GM12878 (cell line): ENCODE results near the gene IQGAP2. TPM values are rescaled to one million over a fixed set of nuclear protein-coding genes. Genes with fewer than 3 reads are reported as not detected.

Experiments
- ATF3 ChIP-seq: IDR thresholded peaks from 2 replicates; pipeline ENCODE4 v1.6.1; 2011; ENCODE audit warnings: low read depth, mild to moderate bottlenecking, low read length, moderate library complexity, borderline replicate concordance; ENCODE audit errors: extremely low read depth
- ATF7 ChIP-seq: fragments of 450-650 bp; IDR thresholded peaks from 2 replicates; pipeline ENCODE4 v1.6.1; 2016; ENCODE audit warnings: low read depth, mild to moderate bottlenecking
- BACH1 ChIP-seq: fragments of 450-650 bp; IDR thresholded peaks from 2 replicates; pipeline ENCODE4 v1.6.1; 2017; ENCODE audit warnings: mild to moderate bottlenecking, borderline replicate concordance
- BCL11A ChIP-seq: IDR thresholded peaks from 2 replicates; pipeline ENCODE4 v1.6.1; 2011; ENCODE audit warnings: low read depth, low read length
- EED ChIP-seq: sonication (generic); IDR thresholded peaks from 2 replicates; pipeline ENCODE4 v1.6.1; 2016; ENCODE audit warnings: antibody characterized with exemption, low read depth
- ETV6 ChIP-seq, 2 experiments: fragments of 450-650 bp in 1 of 2; IDR thresholded peaks in 1 of 2; conservative IDR thresholded peaks in 1 of 2; 2 replicates each; pipeline ENCODE4 v1.6.1; 2014; ENCODE audit warnings: antibody characterized with exemption in 1 of 2, borderline replicate concordance in 1 of 2, low read depth in 1 of 2, mild to moderate bottlenecking in 1 of 2, moderate library complexity in 1 of 2
- IKZF1 ChIP-seq: fragments of 450-650 bp; conservative IDR thresholded peaks from 2 replicates; pipeline ENCODE4 v1.6.1; 2017; ENCODE audit warnings: antibody characterized with exemption, mild to moderate bottlenecking
- MLLT1 ChIP-seq: fragments of 450-650 bp; IDR thresholded peaks from 2 replicates; pipeline ENCODE4 v1.6.1; 2016; ENCODE audit warnings: mild to moderate bottlenecking
- NFYB ChIP-seq: IDR thresholded peaks from 2 replicates; pipeline ENCODE4 v1.6.1; 2011; ENCODE audit warnings: low read depth, mild to moderate bottlenecking, low read length, improper control_type of control experiment, moderate library complexity; ENCODE audit not compliant: insufficient read depth
- NKRF ChIP-seq: fragments of 450-650 bp; conservative IDR thresholded peaks from 2 replicates; pipeline ENCODE4 v1.6.1; 2017; ENCODE audit warnings: mild to moderate bottlenecking, moderate library complexity
- NRF1 ChIP-seq: conservative IDR thresholded peaks from 2 replicates; pipeline ENCODE4 v1.6.1; 2011; ENCODE audit warnings: mild to moderate bottlenecking, low read depth, low read length, improper control_type of control experiment
- PKNOX1 ChIP-seq: fragments of 450-650 bp; IDR thresholded peaks from 2 replicates; pipeline ENCODE4 v1.6.1; 2016; ENCODE audit warnings: mild to moderate bottlenecking
- RAD21 ChIP-seq: IDR thresholded peaks from 2 replicates; pipeline ENCODE4 v1.6.1; 2011; ENCODE audit warnings: mild to moderate bottlenecking, low read depth, low read length, moderate library complexity; ENCODE audit not compliant: insufficient read depth
- RELB ChIP-seq: fragments of 450-650 bp; IDR thresholded peaks from 2 replicates; pipeline ENCODE4 v1.6.1; 2017; ENCODE audit warnings: low read depth, mild to moderate bottlenecking, moderate library complexity
- REST ChIP-seq: IDR thresholded peaks from 2 replicates; pipeline ENCODE4 v1.6.1; 2012; ENCODE audit warnings: mild to moderate bottlenecking, low read depth, low read length
- SPI1 ChIP-seq: IDR thresholded peaks from 2 replicates; pipeline ENCODE4 v1.6.1; 2011; ENCODE audit warnings: low read depth, mild to moderate bottlenecking, low read length, moderate library complexity, borderline replicate concordance; ENCODE audit not compliant: insufficient read depth
- SRF ChIP-seq, 2 experiments: IDR thresholded peaks; 2 replicates each; pipeline ENCODE4 v1.6.1; 2011; ENCODE audit warnings: low read depth in 2 of 2, low read length in 2 of 2, mild to moderate bottlenecking in 1 of 2, moderate library complexity in 1 of 2
- ZNF24 ChIP-seq: fragments of 450-650 bp; IDR thresholded peaks from 2 replicates; pipeline ENCODE4 v1.6.1; 2017; ENCODE audit warnings: antibody characterized with exemption, mild to moderate bottlenecking
- polyA plus RNA-seq, 11 experiments: library from polyadenylated mRNA; depleted of rRNA in 4 of 11; unstranded in 6 of 11; stranded (reverse) in 5 of 11; fragments of >200 nt; fragmentation: Nextera tagmentation in 4 of 11; fragmentation: Illumina TruSeq in 1 of 11; extraction: Ambion mirVana in 4 of 11; extraction: Trizol in 1 of 11; gene quantifications; 1 replicate in 1 of 11; 2 replicates in 10 of 11; pipeline versions ENCODE4 v1.2.1 to v1.2.3, GENCODE V29; 2011 to 2016; ENCODE audit warnings: inconsistent platforms in 2 of 11, missing spikeins in 2 of 11, low read depth in 1 of 11
- total RNA-seq, 4 experiments: library from RNA; depleted of rRNA in 3 of 4; stranded (reverse); fragments of >200 nt in 3 of 4; fragmentation: Illumina TruSeq in 1 of 4; extraction: Trizol in 1 of 4; gene quantifications; 2 replicates each; pipeline versions ENCODE4 v1.2.1 to v1.2.3, GENCODE V29; 2013 to 2021

The IQGAP2 gene
- total and polyA plus RNA-seq, 10 of the 15 experiments (the other 5 are each of a cell fraction or from before 2014, with no cell fraction given): 14.5 to 41.4 (median 21.8) TPM

GRCh38 chr5:76556511-76557221 lies 153.6 kb downstream of the IQGAP2 start (continued):
- TF ChIP-seq MLLT1 (0 out of 2 replicates have a peak, but pooled peaks have one; percentile 40), NRF1 (no peak), NKRF (no peak), BACH1 (no peak), ZNF24 (peak; percentile 95), ATF3 (no peak), IKZF1 (peak; percentile 62), BCL11A (peak; percentile 42; the same call in 1 of the 2 replicates), EED (peak; percentile 81), SRF (IDR thresholded peaks at IDR 0.05; ENCODE audit: low read depth in 2 of 2, low read length in 2 of 2) (no peak), ATF7 (peak; percentile 96), ETV6 (conservative IDR thresholded peaks at IDR 0.05 in 1 of 2, IDR thresholded peaks at IDR 0.05 in 1 of 2; ENCODE audit: borderline replicate concordance in 1 of 2, low read depth in 1 of 2) (peak in 1 of 2 experiments; percentile 57; a peak in 1 of 4 replicates), NFYB (no peak), REST (no peak), RELB (peak; percentile 51; the same call in 1 of the 2 replicates), SPI1 (peak; percentile 18; the same call in 1 of the 2 replicates), RAD21 (peak; percentile 29; the same call in 1 of the 2 replicates), PKNOX1 (peak; percentile 13; the same call in 1 of the 2 replicates)
